Measurements from ENCODE around the gene C1orf146. TPM values are rescaled to one million over a fixed set of nuclear protein-coding genes. Genes with fewer than 3 reads are reported as not detected.
"Not testable (repeated sequence)": the region's sequence is repeated elsewhere in the genome, so short reads cannot be mapped to it uniquely, and the experiment has no call there.

The C1orf146 gene
- total RNA-seq, 1 experiment from 2014 or later, result not detected

DNA sequence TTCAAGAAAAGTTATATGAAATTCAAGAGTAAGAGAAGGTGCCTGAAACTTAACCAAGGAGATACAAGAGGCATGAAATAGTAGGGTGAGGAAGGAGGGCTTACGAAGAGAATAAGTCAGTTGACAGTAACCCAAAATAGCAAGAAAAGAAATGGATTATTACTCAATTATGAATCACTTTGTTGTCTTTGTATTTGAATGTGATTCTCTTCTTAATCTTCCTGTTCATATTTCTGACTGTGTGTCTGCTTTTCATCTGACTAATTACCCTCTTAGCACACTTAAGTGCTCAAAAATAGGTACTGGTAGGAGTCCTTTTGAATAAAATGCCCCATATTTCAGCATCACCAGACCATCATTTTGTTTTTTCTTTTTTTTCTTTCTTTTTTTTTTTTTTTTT, 41.6 kb downstream of the C1orf146 start:
- DNase-seq (ENCODE audit: low spot score), result no peak
- in situ Hi-C loops (cut with HindIII; ENCODE audit: low sequenced_read_pairs), result no loop called here

DNA sequence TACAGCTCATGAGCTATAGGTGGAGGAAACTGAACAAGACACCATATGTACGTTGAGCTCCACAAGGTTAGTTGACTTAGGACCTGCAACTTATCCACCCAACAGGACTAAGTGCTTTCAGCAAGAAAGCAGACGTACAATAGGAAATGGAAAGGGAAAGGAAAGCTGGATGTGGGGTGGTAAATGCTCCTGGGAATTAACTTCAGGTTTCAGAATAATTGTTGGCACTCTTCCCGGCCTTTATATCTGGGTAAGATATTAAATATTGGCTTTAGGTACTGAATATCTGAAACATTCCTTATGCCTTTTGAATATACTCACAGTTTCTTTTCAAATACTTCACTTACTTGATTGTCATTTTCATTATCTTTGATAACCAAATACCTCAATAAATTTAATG, 44.8 kb downstream of the C1orf146 start:
- in situ Hi-C loops (cut with HindIII; ENCODE audit: low sequenced_read_pairs), result no loop called here
- no peak for DNase-seq (ENCODE audit: low spot score)

DNA sequence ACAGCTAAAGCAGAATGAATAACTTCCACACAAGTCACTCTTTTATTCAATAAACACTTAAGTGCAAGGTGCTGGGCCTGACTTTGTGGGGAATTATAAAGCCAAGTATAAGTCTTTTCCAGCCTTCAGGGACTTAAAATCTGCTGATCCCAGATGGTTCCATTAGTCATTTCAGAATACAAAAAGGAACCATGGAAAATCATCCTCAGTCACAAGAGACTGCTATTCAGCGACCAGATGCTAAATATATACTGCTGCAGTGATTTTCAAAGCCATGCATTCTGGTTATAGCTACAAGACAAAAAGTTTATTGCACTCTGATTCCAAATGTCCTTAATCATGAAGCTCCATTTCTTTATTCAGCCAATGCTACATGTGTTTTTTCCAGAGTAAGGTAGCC, 55.3 kb downstream of the C1orf146 start:
- in situ Hi-C loops (cut with HindIII; ENCODE audit: low sequenced_read_pairs), result no loop called here
- DNase-seq (ENCODE audit: low spot score), result no peak

DNA sequence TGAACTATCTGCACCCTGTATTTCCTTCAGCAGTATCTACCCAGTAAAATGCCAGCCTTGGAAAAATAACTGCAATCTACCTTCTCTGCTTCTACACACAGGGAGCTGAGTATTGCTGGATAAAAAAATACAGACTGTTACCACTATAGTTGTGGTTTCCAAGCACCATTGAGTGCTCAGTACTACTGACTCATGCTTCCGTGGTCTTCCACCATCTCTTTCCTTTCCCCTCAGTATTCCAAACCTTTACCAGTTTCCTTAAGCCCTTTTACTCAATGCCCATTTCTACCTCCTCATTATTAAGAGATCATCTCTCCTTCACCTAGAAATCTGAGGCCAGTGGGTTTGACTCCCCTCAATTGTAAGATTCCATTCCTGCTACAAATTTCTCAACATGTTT, 57.2 kb downstream of the C1orf146 start:
- in situ Hi-C loops (cut with HindIII; ENCODE audit: low sequenced_read_pairs), result no loop called here
- no peak for DNase-seq (ENCODE audit: low spot score)

DNA sequence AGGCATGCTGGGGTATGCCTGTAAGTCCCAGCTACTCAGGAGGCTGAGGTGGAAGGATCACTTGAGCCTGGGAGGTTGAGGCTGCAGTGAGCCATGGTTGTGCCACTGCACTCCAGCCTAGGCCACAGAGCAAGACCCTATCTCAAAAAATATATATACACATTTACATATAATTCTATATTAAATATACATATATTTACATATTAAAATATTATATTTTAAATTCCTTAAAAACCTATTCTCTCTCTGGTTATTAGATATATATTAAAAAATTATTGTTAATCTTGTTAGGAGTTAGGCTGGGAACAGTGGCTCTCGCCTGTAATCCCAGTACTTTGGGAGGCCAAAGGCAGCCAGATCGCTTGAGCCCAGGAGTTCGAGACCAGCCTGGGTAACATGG, 58.4 kb downstream of the C1orf146 start:
- no peak for DNase-seq (ENCODE audit: low spot score)
- in situ Hi-C loops (cut with HindIII; ENCODE audit: low sequenced_read_pairs), result no loop called here

DNA sequence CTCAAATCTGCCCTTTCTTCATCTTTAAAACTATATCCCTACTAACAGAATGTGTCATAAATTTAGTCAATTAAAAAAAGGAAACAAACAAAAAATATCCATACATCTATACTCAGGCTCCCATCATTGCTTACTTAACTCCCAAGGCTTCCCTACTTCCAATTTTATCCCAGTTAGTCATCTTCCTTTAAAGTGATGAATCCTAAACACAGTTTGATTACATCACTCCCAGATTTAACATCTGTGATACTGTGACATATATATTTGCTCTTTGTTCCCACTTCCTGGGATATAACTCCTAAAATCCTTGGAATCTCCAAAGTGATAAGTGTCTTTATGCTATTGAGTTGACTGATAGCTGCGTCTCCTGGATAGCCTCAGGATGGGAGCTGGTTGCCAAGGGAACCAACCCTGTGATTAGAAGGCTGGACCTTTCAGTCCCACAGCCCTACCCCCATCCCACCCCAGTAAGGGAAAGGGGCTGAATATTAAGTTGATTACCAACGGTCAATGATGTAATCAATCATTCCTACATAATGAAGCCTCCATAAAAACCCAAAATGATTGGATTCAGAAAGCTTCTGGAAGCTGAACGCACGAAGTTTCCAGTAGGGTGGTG, 59.5 kb downstream of the C1orf146 start:
- in situ Hi-C loops (cut with HindIII; ENCODE audit: low sequenced_read_pairs), result no loop called here
- no peak for DNase-seq (ENCODE audit: low spot score)

DNA sequence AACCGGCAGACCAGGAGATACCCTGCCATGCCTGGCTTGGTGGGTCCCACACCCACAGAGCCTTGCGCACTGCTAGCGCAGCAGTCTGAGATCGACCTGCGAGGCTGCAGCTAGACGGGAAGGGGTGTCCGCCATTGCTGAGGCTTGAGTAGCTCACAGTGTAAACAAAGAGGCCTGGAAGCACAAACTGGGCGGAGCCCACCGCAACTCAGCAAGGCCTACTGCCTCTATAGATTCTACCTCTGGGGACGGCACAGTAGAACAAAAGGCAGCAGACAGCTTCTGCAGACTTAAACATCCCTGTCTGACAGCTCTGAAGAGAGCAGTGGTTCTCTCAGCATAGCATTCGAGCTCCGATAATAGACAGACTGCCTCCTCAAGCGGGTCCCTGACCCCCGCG, 62.1 kb downstream of the C1orf146 start:
- DNase-seq (ENCODE audit: low spot score); in situ Hi-C loops (cut with HindIII; ENCODE audit: low sequenced_read_pairs): not testable (repeated sequence)

DNA sequence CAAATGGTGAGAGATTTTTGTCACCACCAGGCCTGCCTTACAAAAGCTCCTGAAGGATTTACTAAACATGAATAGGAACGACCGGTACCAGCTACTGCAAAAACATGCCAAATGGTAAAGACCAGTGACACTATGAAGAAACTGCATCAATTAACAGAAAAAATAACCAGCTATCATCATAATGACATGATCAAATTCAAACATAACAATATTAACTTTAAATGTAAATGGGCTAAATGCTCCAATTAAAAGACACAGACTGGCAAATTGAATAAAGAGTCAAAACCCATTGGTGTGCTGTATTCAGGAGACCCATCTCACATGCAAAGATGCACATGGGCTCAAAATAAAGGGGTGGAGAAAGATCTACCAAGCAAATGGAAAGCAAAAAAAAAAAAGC, 63.7 kb downstream of the C1orf146 start:
- in situ Hi-C loops (cut with HindIII; ENCODE audit: low sequenced_read_pairs); DNase-seq (ENCODE audit: low spot score): not testable (repeated sequence)

DNA sequence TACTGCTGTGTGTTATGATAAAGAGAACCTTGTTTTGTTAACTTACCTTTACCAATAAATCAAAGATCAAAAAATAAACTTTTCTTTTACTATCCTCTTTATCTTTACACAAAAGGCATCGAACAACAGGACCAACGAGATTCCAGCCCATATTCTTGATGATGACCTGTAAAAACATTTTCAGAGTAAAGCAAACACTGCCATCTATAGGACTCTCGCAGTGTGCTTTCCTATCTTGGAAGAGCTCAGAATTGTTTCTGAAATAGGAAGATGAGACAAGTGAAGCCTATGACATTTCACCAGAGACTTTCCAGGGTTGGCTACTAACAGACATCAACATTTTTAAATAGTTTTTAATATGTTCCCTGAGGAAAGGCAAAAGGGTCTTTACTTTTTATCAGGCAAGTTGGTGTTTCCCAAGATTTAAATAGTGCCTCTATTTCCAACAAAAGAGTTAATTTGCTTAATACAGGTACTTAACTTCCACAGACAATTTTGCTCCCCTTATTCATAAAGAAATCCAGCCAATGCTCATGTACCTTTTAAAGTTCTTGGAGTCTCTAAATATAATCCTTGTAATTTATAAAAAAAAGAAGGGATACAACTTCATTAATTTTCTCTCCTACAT, 73.8 kb downstream of the C1orf146 start:
- peak; percentile 88 for DNase-seq (ENCODE audit: low spot score)
- in situ Hi-C loops (cut with HindIII; ENCODE audit: low sequenced_read_pairs), result no loop called here

Other genes with a start within 250 kb of the C1orf146 start
- 13.4 and 17.8 TPM in 2 replicates for gene EPHX4, start 187.9 kb upstream of the C1orf146 start, total RNA-seq (2014; rRNA removed; shearing (Covaris generic))
- 0.55 and 0.88 TPM in 2 replicates for gene SETSIP, start 142.5 kb upstream of the C1orf146 start, total RNA-seq (2014; rRNA removed; shearing (Covaris generic))
- gene BTBD8, start 137.6 kb upstream of the C1orf146 start, total RNA-seq (2014; rRNA removed; shearing (Covaris generic)), result 2.9 and 8.0 TPM in 2 replicates
- 35.2 and 39.2 TPM in 2 replicates for gene GLMN, start 81.1 kb downstream of the C1orf146 start, total RNA-seq (2014; rRNA removed; shearing (Covaris generic))
- 17.3 and 38.1 TPM in 2 replicates for gene RPAP2, start 81.1 kb downstream of the C1orf146 start, total RNA-seq (2014; rRNA removed; shearing (Covaris generic))

All from G401 (cell line).